Measurements from ENCODE around the gene RAB17.

RAB17 gene

GRCh38 chr2:237557633-237558015, 32.9 kb downstream of the RAB17 start:
- no peaks in the 10 kb centered on the region for H4K20me1 ChIP-seq (ENCODE audit: insufficient read depth, low read length)
- H3K79me2 ChIP-seq (ENCODE audit: insufficient read depth, low read length) = no peaks in the 10 kb centered on the region
- no peaks in the 10 kb centered on the region for H3K4me1 ChIP-seq (ENCODE audit: insufficient read depth, low read length)
- no peak overlapping the region for H3K4me2 ChIP-seq (ENCODE audit: insufficient read depth, low read length)
- no peaks in the 10 kb centered on the region for H3K27me3 ChIP-seq (ENCODE audit: insufficient read depth, low read length, poor library complexity)
- no peaks in the 10 kb centered on the region for H3K36me3 ChIP-seq (ENCODE audit: insufficient read depth, low read length)
- H3K27ac ChIP-seq (ENCODE audit: low read length) = no peak overlapping the region
- H3K4me3 ChIP-seq (ENCODE audit: low read depth in 1 of 2, low read length in 2 of 2) = no peak overlapping the region
- peaks cover 4% of the 10 kb centered on the region for H3K9me3 ChIP-seq (ENCODE audit: insufficient read depth, low read length, severe bottlenecking)
- DNase-seq (no peak), ATAC-seq (ENCODE audit: insufficient read depth, low read depth) (no peak)
- no peak overlapping the region for H2AFZ ChIP-seq (ENCODE audit: low read depth, low read length)
- H3K9ac ChIP-seq (ENCODE audit: low read depth, low read length) = no peak overlapping the region
- no peak for TF ChIP-seq CTCF (IDR thresholded peaks at IDR 0.05; ENCODE audit: borderline replicate concordance, extremely low read depth, low read length, poor library complexity, severe bottlenecking)
- TF ChIP-seq EZH2 (IDR thresholded peaks at IDR 0.05; ENCODE audit: borderline replicate concordance, low read depth, low read length, severe bottlenecking) = no peak

- DNase-seq (no peak), ATAC-seq (ENCODE audit: insufficient read depth, low read depth) (no peak)
- Histone ChIP-seq H3K27ac (ENCODE audit: low read length) (no peak overlapping the region), H3K36me3 (ENCODE audit: insufficient read depth, low read length) (no peaks in the 10 kb centered on the region), H3K4me3 (ENCODE audit: low read depth in 1 of 2, low read length in 2 of 2) (no peak overlapping the region), H3K4me1 (ENCODE audit: insufficient read depth, low read length) (no peaks in the 10 kb centered on the region), H3K79me2 (ENCODE audit: insufficient read depth, low read length) (no peaks in the 10 kb centered on the region), H3K9me3 (ENCODE audit: insufficient read depth, low read length, severe bottlenecking) (peaks cover 4% of the 10 kb centered on the region), H3K4me2 (ENCODE audit: insufficient read depth, low read length) (no peak overlapping the region), H3K27me3 (ENCODE audit: insufficient read depth, low read length, poor library complexity) (no peaks in the 10 kb centered on the region), H3K9ac (ENCODE audit: low read depth, low read length) (no peak overlapping the region), H4K20me1 (ENCODE audit: insufficient read depth, low read length) (no peaks in the 10 kb centered on the region), H2AFZ (ENCODE audit: low read depth, low read length) (no peak overlapping the region)
- TF ChIP-seq EZH2 (IDR thresholded peaks at IDR 0.05; ENCODE audit: borderline replicate concordance, low read depth, low read length, severe bottlenecking) (no peak), CTCF (IDR thresholded peaks at IDR 0.05; ENCODE audit: borderline replicate concordance, extremely low read depth, low read length, poor library complexity, severe bottlenecking) (no peak)
Measured at GRCh38 chr2:237556773-237557632, 33.5 kb downstream of the RAB17 start.

- H3K36me3 ChIP-seq (ENCODE audit: insufficient read depth, low read length) = no peaks in the 10 kb centered on the region
- no peak overlapping the region for H3K27ac ChIP-seq (ENCODE audit: low read length)
- H4K20me1 ChIP-seq (ENCODE audit: insufficient read depth, low read length) = no peaks in the 10 kb centered on the region
Measured at GRCh38 chr2:237555560-237555959, 35.0 kb downstream of the RAB17 start.

More at GRCh38 chr2:237555560-237555959, 35.0 kb downstream of the RAB17 start:
- H3K4me1 ChIP-seq (ENCODE audit: insufficient read depth, low read length) = no peaks in the 10 kb centered on the region
- no peak for ATAC-seq (ENCODE audit: insufficient read depth, low read depth)
- H3K27me3 ChIP-seq (ENCODE audit: insufficient read depth, low read length, poor library complexity) = peaks cover 3% of the 10 kb centered on the region
- no peak for TF ChIP-seq CTCF (IDR thresholded peaks at IDR 0.05; ENCODE audit: borderline replicate concordance, extremely low read depth, low read length, poor library complexity, severe bottlenecking)
- TF ChIP-seq EZH2 (IDR thresholded peaks at IDR 0.05; ENCODE audit: borderline replicate concordance, low read depth, low read length, severe bottlenecking) = no peak
- DNase-seq = no peak
- no peak overlapping the region for H3K4me3 ChIP-seq (ENCODE audit: low read depth in 1 of 2, low read length in 2 of 2)
- H3K9me3 ChIP-seq (ENCODE audit: insufficient read depth, low read length, severe bottlenecking) = peaks cover 4% of the 10 kb centered on the region
- no peak overlapping the region for H2AFZ ChIP-seq (ENCODE audit: low read depth, low read length)
- no peak overlapping the region for H3K4me2 ChIP-seq (ENCODE audit: insufficient read depth, low read length)
- no peak overlapping the region for H3K9ac ChIP-seq (ENCODE audit: low read depth, low read length)
- no peaks in the 10 kb centered on the region for H3K79me2 ChIP-seq (ENCODE audit: insufficient read depth, low read length)

Measured in DND-41 (cell line).